Activated T-cell treated with anti-CD3 and anti-CD28 coated beads, Interleukin-2, amount 50 U/mL, for 72 hours (primary cell): ENCODE results near the gene ZCCHC24. TPM values are rescaled to one million over a fixed set of nuclear protein-coding genes. Genes with fewer than 3 reads are reported as not detected.
A peak's percentile ranks its signal among the peaks of the same experiment; 100 is the strongest.

Experiments
- ATAC-seq, 2 donors: fragments of 150-1000 bp; cut with Tn5 transposase; replicated peaks in 1 of 2; 2 replicates each; pipeline ENCODE4 v1.10.0; 2021; ENCODE audit warnings: moderate library complexity in 2 of 2, mild to moderate bottlenecking in 1 of 2
- DNase-seq, 2 donors: peaks; one replicate each; pipeline ENCODE4 v3.0.0; 2021 to 2022; ENCODE audit warnings: mixed read lengths in 1 of 2
- H3K27ac Mint-ChIP-seq: one replicate; pipeline ENCODE4 v1.8.0; 2022; ENCODE audit warnings: mild to moderate bottlenecking, moderate library complexity, mixed read lengths
- H3K27me3 Mint-ChIP-seq: one replicate; pipeline ENCODE4 v1.8.0; 2022; ENCODE audit warnings: low read depth, mixed read lengths
- H3K36me3 Mint-ChIP-seq, 2 donors: one replicate each; pipeline ENCODE4 v1.8.0; 2022; ENCODE audit warnings: mixed read lengths in 2 of 2, mild to moderate bottlenecking in 1 of 2; ENCODE audit not compliant: insufficient read depth in 2 of 2
- H3K4me1 Mint-ChIP-seq: one replicate; pipeline ENCODE4 v1.8.0; 2022; ENCODE audit warnings: low read depth, mixed read lengths
- H3K4me3 Mint-ChIP-seq, 2 donors: one replicate each; pipeline ENCODE4 v1.8.0; 2022; ENCODE audit warnings: mild to moderate bottlenecking in 2 of 2, mixed read lengths in 2 of 2, moderate library complexity in 2 of 2
- H3K9me3 Mint-ChIP-seq, 2 donors: one replicate each; pipeline ENCODE4 v1.8.0; 2022; ENCODE audit warnings: mixed read lengths in 2 of 2
- total RNA-seq, 2 donors: library from RNA; stranded (reverse); gene quantifications; one replicate each; pipeline ENCODE4 v1.2.3, GENCODE V29; 2022

ZCCHC24 gene
- total RNA-seq, 2 donors from 2014 or later = 1.1 to 1.7 TPM

- H3K27me3 Mint-ChIP-seq = peaks cover 9% of the 10 kb centered on the region
- no peak overlapping the region for H3K27ac Mint-ChIP-seq
- H3K4me1 Mint-ChIP-seq = peaks cover 22% of the 10 kb centered on the region
- DNase-seq (no peak), ATAC-seq (no peak)
- H3K4me3 Mint-ChIP-seq = no peak overlapping the region
- H3K9me3 Mint-ChIP-seq = no peaks in the 10 kb centered on the region
- no peaks in the 10 kb centered on the region for H3K36me3 Mint-ChIP-seq
These were observed 7.3 kb downstream of the ZCCHC24 start for GRCh38 chr10:79438021-79438698.

- peaks cover 21% of the 10 kb centered on the region for H3K4me1 Mint-ChIP-seq
- no peaks in the 10 kb centered on the region for H3K36me3 Mint-ChIP-seq
- H3K9me3 Mint-ChIP-seq = no peaks in the 10 kb centered on the region
- H3K4me3 Mint-ChIP-seq = no peak overlapping the region
- H3K27me3 Mint-ChIP-seq = peaks cover 5% of the 10 kb centered on the region
- ATAC-seq (no peak), DNase-seq (no peak)
- no peak overlapping the region for H3K27ac Mint-ChIP-seq
These were observed 8.2 kb downstream of the ZCCHC24 start for GRCh38 chr10:79437111-79437814.

- Mint-ChIP-seq H3K4me1 (peaks cover 21% of the 10 kb centered on the region), H3K9me3 (no peaks in the 10 kb centered on the region), H3K27ac (no peak overlapping the region), H3K4me3 (no peak overlapping the region), H3K27me3 (peaks cover 5% of the 10 kb centered on the region), H3K36me3 (no peaks in the 10 kb centered on the region)
- DNase-seq (no peak), ATAC-seq (no peak)
These were observed 8.6 kb downstream of the ZCCHC24 start for GRCh38 chr10:79436850-79437103.

GRCh38 chr10:79436066-79436849, 9.2 kb downstream of the ZCCHC24 start:
- H3K27me3 Mint-ChIP-seq = peaks cover 5% of the 10 kb centered on the region
- DNase-seq (no peak), ATAC-seq (no peak)
- no peaks in the 10 kb centered on the region for H3K9me3 Mint-ChIP-seq
- H3K36me3 Mint-ChIP-seq = no peaks in the 10 kb centered on the region
- H3K27ac Mint-ChIP-seq = no peak overlapping the region
- peak overlapping the region in 1 of 2 donors; percentile 36 for H3K4me3 Mint-ChIP-seq
- peaks cover 21% of the 10 kb centered on the region for H3K4me1 Mint-ChIP-seq

GRCh38 chr10:79435271-79436065, 10.0 kb downstream of the ZCCHC24 start:
- DNase-seq (no peak), ATAC-seq (no peak)
- Mint-ChIP-seq H3K27ac (no peak overlapping the region), H3K27me3 (peaks cover 5% of the 10 kb centered on the region), H3K4me3 (peak overlapping the region in 1 of 2 donors; percentile 36), H3K4me1 (peaks cover 21% of the 10 kb centered on the region), H3K9me3 (no peaks in the 10 kb centered on the region), H3K36me3 (no peaks in the 10 kb centered on the region)

GRCh38 chr10:79434821-79435251, 10.6 kb downstream of the ZCCHC24 start:
- Mint-ChIP-seq H3K4me3 (peak overlapping the region; percentile 62 to 71), H3K27ac (peak overlapping the region; percentile 88), H3K36me3 (no peaks in the 10 kb centered on the region), H3K4me1 (peaks cover 21% of the 10 kb centered on the region), H3K27me3 (peaks cover 5% of the 10 kb centered on the region), H3K9me3 (no peaks in the 10 kb centered on the region)
- ATAC-seq (peak; percentile 27 to 33), DNase-seq (peak; percentile 10 to 19)

GRCh38 chr10:79434223-79434687, 11.2 kb downstream of the ZCCHC24 start:
- peaks cover 5% of the 10 kb centered on the region for H3K27me3 Mint-ChIP-seq
- peak overlapping the region; percentile 88 for H3K27ac Mint-ChIP-seq
- no peaks in the 10 kb centered on the region for H3K9me3 Mint-ChIP-seq
- DNase-seq (peak; percentile 14 to 37), ATAC-seq (peak; percentile 93 to 95)
- peaks cover 21% of the 10 kb centered on the region for H3K4me1 Mint-ChIP-seq
- no peaks in the 10 kb centered on the region for H3K36me3 Mint-ChIP-seq
- peak overlapping the region; percentile 62 to 71 for H3K4me3 Mint-ChIP-seq

- peaks cover 21% of the 10 kb centered on the region for H3K4me1 Mint-ChIP-seq
- DNase-seq (no peak), ATAC-seq (no peak)
- no peak overlapping the region for H3K4me3 Mint-ChIP-seq
- H3K27ac Mint-ChIP-seq = no peak overlapping the region
- peaks cover 5% of the 10 kb centered on the region for H3K27me3 Mint-ChIP-seq
- H3K9me3 Mint-ChIP-seq = no peaks in the 10 kb centered on the region
- no peaks in the 10 kb centered on the region for H3K36me3 Mint-ChIP-seq
These were observed 11.9 kb downstream of the ZCCHC24 start for GRCh38 chr10:79433324-79434222.

- DNase-seq (no peak), ATAC-seq (no peak)
- no peak overlapping the region for H3K27ac Mint-ChIP-seq
- H3K36me3 Mint-ChIP-seq = no peaks in the 10 kb centered on the region
- H3K4me1 Mint-ChIP-seq = peaks cover 21% of the 10 kb centered on the region
- no peaks in the 10 kb centered on the region for H3K27me3 Mint-ChIP-seq
- H3K9me3 Mint-ChIP-seq = no peaks in the 10 kb centered on the region
- no peak overlapping the region for H3K4me3 Mint-ChIP-seq
These were observed 13.3 kb downstream of the ZCCHC24 start for GRCh38 chr10:79431891-79432831.

- DNase-seq (no peak), ATAC-seq (no peak)
- H3K9me3 Mint-ChIP-seq = no peaks in the 10 kb centered on the region
- H3K27ac Mint-ChIP-seq = no peak overlapping the region
- peaks cover 21% of the 10 kb centered on the region for H3K4me1 Mint-ChIP-seq
- no peaks in the 10 kb centered on the region for H3K27me3 Mint-ChIP-seq
- H3K36me3 Mint-ChIP-seq = no peaks in the 10 kb centered on the region
- no peak overlapping the region for H3K4me3 Mint-ChIP-seq
These were observed 14.0 kb downstream of the ZCCHC24 start for GRCh38 chr10:79431428-79431827.

- H3K36me3 Mint-ChIP-seq = no peaks in the 10 kb centered on the region
- no peaks in the 10 kb centered on the region for H3K27me3 Mint-ChIP-seq
- no peak overlapping the region for H3K4me3 Mint-ChIP-seq
- no peak for DNase-seq
- peaks cover 21% of the 10 kb centered on the region for H3K4me1 Mint-ChIP-seq
- no peak overlapping the region for H3K27ac Mint-ChIP-seq
- ATAC-seq = no peak
- H3K9me3 Mint-ChIP-seq = no peaks in the 10 kb centered on the region
These were observed 14.5 kb downstream of the ZCCHC24 start for GRCh38 chr10:79430936-79431335.
